Raji (cell line): Measurements from ENCODE around the gene NID2.

ENCODE experiments used
- POLR2A ChIP-seq: IDR thresholded peaks from 2 replicates; pipeline ENCODE4 v1.6.1; 2011; ENCODE audit warnings: low read depth, low read length, control low read depth; ENCODE audit not compliant: insufficient read depth

NID2 gene

DNA sequence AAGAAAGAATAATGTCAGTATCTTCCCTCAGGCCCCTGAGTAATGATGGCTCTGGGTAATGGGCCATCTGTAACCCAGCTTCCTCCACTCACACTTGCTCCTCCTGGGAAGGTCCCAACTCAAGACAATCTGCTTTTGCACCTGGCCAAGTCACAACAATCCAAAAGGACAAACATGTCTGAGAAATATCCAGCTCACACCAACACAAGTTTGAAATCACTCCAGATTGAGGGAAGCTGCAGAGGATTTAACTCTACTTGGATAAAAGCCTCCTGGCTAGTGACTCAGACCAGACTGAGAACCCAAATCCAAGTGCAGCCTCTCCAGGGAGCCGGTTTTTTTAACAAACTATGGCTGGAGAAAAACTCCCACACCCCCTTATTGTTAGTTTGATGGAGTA lies 45.3 kb downstream of the NID2 start:
- TF ChIP-seq POLR2A = no peak

DNA sequence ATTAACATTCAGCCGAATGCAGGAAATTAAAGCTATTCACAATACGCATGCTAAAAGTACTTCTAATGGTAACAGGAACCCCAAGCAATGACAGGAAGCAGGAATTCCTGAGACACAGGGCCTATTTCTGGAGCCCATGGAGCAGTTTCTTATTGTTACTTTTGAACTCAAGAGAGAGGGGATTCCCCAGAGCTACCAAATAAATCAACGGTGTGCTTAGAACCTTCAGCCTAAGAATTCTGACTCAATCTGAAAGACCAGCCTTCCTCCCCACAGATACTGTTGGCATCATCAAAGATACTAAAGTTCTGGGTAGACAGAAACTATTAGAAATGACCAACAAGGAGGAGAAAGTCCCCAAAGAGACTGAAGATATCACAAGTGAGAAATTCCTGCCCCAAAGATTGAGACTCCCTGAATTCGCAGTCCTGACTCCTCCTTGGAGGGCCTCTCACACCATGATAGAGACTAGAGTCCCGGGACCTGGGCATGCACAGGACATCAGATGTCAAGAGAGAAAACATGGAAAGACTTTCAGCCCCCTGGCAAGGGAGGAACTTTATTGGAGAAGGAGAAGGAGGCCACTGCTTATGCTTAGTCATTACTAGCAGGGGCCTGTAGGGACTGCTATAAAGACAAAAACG lies 46.8 kb downstream of the NID2 start:
- TF ChIP-seq POLR2A = no peak

DNA sequence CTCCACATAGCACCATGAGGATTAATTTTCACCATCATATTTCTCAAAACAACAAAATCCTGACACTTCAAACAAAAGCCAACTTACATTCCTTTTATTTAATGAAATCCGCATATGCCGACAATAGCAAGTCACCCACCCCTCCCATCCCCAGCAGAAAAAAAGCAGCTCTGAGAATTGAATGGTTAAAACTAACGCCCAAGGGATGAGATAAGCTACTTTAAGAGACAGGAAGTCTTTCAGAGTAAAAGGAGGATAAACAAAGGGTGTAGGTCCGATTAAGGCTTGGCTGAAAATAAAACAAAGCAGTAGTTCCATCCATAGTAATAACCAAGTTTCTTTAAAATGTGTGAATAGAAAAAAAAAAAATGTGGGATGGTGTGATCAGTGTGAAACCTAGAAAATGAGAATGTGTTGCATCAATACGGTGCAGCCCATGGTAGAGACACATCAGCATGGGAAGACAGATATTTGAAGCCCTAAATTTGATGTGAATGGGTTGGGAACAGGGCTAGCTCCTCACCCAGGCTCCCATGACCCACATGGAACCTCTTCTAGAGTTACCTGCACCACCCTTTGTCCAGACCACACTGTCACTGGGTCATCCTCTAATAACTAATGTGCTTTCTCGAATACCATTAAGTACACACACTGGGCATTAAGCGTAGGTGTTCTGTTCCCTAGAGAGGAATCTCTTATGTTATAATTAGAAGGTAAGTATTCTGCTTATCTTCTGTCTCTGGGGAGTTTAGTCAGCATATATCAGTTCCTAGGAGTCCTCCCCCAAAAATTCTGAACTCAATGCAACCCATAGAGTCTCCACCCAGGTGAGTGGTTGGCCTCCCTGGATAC lies 47.8 kb downstream of the NID2 start:
- no peak for TF ChIP-seq POLR2A

DNA sequence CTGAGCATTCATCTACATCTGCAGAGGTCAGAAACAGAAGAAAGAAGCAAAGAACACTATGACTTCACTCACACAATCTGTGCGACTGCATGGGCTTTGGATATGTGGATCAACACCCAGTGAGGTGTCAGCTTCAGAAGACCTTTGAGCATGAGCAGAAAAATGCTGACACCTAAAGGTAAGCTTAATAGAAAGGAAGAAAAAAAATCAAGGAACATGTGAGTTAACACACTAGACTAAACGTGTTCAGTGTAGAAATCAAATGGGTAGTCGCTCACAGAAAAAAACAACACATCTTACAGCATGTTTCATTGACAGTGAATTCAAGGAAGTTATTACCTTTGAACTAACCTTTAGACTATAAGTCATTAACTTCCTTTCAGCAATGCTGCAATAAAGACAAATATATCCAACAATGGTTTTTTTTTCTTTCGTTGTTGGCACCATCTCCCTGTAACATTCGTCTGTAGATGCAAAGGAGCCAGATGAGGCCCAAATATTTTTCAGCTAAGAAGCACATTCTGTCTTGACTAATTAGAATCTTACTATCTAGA lies 48.6 kb downstream of the NID2 start:
- no peak for TF ChIP-seq POLR2A

DNA sequence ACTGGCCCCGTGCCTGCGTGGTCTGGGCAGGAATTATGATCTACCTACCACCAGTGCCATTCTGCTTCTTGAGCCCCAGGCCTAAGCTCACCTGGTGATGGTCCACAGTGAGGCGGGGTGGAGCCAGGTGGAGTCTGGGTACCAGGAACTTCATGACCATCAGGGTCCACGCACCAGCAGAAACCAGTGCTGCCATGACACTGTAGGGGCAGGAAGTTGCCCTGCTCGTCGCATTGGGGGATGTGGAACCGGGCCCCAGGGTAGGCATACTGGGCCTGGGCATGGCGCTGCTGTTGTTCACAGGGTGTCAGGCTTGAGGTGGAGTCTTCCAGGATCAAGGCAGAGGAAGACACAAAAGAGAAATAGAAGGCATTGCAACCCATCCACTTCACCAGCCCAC lies 49.9 kb downstream of the NID2 start:
- no peak for TF ChIP-seq POLR2A

DNA sequence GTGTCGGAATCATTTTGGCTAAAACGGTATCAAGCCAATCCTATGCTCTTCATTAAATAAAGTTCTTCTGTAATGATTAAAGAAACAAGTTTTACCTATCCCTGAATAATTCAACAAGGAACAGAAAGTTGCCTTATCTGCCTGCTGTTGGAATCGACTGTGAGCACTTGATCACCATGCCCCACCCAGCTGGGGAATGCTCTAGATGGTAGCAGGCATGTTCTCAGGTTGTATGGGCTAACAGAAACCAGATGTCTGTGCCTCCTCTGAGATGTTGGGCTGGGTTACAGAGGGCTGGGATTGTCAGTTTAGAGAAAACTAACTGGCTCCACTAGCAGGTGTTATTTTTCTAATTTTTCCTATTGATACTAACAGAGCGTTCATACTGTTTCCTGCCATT lies 50.6 kb downstream of the NID2 start:
- TF ChIP-seq POLR2A = no peak

DNA sequence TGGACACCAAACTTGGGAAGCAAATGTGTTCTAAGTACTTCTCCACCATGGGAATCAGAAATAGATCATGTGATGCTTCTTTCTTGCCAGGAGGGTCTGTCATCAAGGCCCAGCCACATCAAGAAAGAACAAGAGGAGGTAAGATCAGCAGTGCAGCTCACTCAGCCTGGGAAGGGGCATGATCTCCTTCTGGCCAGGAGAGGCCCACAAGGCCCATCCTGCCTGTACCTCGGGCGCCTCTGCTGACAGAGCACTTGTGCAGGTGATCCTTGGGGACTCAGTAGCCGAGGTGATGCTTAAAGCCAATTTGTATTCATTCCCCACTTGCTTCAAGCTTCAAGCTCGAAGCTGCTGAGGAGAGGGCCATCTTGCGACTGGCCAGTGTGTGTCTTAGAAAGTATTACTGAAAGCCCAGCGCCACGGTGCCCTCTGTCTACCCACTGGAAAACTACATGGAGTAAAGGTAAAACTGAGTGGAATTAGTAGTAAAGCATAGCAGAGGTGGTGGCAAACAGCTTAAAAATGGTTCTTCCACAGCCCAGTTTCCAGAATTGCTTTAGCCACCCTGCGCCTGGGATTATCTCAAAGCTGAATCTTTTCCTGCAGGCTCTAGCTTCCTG lies 53.3 kb downstream of the NID2 start:
- no peak for TF ChIP-seq POLR2A

DNA sequence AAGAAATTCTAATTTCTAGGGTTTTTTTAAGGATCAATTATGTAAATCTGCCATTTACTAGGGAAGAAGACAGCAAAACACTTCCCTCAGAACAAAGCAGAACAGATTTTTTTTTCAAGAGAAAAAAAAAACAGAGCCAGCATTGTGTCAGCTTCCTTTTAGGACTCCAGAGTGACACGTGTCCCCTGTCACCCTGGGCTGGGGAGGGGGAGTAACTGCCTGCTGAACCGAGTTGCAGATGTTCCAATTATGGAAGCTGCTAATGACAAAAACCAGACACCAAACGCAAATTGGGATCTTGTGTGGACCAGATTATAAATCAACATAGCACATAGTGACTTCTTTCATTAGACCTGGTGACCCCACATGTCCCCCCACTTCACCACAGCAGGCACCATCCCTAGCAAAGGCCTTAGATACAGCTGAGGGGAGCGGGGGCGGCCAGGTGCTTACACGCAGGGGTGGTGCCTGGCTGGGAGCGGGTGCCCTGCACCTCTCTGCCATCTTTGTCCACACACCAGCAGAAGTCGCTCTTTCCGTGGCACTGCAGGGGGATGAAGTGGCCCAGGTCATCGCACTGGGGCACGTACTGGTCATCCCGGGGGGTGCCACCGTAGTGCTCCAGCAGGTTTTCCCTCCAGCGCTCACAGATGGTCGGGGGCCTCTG lies 54.1 kb downstream of the NID2 start:
- TF ChIP-seq POLR2A = no peak

DNA sequence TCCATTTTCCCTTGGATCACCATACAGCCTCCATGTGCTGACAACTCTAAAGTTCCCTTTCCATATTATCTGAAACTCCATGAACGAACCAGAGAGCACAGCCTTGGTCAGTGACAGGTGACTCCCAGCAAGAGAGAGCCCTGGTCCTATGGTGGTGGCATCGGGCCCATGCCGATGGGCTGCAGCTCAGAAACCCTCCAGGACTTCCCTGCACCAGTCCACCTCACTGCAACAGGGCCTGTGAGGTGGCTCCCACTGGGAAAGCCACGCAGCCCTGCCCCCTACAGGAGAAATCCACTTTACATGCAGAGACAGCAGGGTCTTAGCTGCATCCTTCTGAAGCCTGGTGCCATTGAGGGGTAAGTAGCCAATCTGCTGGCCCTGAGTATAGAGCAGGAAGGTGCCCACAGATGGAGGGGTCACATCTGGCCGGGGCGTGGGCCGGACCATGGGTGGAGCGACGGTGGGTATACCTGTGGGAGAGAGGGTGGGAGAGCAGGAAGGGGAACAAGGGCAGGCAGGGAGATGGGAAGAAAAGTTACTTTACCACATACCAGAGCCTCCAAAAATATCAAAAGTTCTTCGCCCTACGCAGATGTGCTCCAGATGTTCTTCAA lies 54.8 kb downstream of the NID2 start:
- TF ChIP-seq POLR2A = no peak

DNA sequence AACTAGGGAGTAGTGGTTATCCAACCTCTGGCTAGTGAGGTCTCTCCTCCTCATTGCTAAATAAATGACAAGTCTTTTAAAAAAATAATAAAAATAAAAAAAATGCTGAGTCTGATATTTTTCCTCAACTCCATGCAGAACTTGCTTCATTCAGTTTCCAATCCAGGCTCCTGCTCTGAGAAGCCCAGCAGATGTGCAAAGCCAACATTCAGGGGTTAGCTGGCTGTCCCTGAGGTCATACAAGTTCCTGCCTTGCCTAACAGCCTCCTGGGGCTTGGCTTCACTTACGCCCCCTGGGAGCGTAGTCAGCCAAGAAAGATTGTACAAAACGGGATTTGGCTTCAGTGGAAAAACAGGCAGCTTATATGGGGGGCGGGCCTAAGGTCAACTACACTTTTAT lies 56.2 kb downstream of the NID2 start:
- TF ChIP-seq POLR2A = no peak

DNA sequence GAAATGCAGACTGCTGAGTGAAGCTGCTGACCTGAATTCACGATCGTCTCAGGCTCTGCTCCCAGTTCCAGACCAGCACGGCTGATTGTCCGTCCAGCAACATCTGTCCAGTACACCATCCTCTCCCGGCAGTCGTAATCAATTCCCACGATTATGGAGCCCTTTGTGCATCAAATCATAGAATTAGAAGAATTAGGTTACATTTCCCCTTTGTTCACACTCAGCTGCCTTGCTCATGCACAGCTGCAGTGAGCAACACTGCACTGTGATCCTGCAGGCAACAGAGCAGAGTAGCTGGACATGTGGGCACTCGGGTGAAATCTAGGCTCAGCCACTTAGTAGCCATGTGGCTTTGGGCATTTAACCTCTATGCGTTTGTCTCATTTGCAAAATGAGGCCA lies 57.3 kb downstream of the NID2 start:
- TF ChIP-seq POLR2A = no peak

DNA sequence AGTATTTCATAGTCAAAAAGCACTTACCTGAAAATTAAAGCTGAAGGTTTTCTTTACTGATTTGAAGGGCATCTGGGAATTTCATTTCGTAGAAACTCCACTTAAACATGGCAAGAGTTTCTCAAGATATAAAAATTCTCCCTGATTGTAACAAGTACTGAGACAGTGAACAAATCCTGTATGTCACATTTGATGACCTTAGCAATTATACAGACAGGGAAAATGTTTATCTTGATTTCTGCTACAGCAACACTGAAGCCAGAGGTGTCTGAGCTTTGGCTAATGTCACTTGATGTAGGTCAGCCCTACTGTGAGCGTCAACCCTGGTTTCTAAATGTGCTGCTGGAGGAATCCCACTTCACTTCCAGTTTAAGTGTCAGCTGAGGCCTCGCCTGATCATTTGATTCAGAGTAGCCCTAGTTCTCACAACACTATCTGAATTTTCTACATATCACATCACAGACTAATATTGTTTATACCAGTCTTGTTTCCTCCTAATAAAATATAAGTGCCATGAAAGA lies 58.6 kb downstream of the NID2 start:
- TF ChIP-seq POLR2A = no peak

DNA sequence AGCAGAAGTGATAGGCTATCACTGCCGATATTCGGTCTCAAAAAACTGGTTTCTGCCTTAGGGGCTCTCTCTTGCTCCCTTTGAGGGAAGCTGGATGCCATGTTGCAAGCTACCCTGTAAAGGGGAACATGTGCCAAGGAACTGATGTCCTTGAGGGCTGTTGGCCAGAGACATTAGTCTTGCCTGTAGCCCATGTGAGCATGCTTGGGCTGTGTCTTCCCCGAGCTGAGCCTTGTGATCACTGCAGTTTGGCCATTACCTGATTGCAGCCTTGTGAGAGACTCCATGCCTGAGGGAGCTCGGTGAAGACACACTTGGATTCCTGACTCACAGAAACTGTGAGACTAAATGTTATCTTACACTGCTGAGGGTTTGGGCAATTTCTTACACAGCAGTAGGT lies 60.7 kb downstream of the NID2 start:
- no peak for TF ChIP-seq POLR2A

DNA sequence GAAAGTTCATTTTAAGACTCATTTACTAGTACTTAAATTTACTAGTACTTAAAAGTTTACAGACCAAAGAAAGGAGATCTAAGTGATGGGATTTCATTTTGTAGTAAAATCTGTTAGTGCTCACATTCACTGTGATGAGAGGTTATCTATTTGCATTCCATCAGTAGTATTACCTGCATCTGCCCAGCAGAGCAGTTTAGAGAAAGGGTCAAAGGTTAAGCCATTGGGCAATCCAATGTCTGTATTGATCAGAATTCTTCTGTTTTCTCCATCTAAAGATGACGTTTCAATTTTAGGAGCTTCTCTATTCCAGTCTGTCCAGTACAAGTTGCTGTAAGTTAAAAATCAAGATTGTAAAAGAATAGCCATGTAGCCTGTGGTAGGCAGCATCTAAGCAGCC lies 61.2 kb downstream of the NID2 start:
- no peak for TF ChIP-seq POLR2A

DNA sequence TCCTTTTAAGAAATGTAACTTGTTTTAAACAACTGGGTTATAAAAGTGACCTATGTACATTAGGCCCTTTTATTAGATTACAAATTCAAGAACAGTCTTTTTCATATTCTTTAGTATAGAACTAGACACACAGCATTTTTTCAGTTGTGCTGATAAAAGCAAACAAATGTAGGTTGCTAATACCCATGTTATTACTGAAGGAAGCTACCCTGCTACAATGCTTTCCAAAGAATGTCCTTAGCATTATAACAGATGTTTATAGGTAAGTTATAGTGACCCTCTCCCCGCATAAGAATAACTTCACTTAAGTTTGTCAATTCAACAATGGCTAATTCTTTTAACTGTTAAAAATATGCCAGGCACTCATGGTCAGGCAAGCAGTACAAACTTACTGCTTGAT lies 61.6 kb downstream of the NID2 start:
- TF ChIP-seq POLR2A = no peak
